HepG2 (cell line): Measurements from ENCODE around the gene SERPINA9. TPM values are rescaled to one million over a fixed set of nuclear protein-coding genes. Genes with fewer than 3 reads are reported as not detected.

ENCODE experiments used
- DPF2 ChIP-seq: sonication (generic); formaldehyde crosslinking; IDR thresholded peaks from 2 replicates; pipeline ENCODE4 v1.4.0; 2020; ENCODE audit warnings: mild to moderate bottlenecking, low read depth, missing genetic modification reagents, borderline replicate concordance
- DR1 ChIP-seq: sonication (generic); formaldehyde crosslinking; IDR thresholded peaks from 2 replicates; pipeline ENCODE4 v1.8.0; 2021; ENCODE audit warnings: mild to moderate bottlenecking, missing genetic modification reagents, inconsistent platforms
- EP300 ChIP-seq, 3 experiments: sonication (generic) in 1 of 3; formaldehyde crosslinking in 1 of 3; IDR thresholded peaks; 2 replicates each; pipeline versions ENCODE4 v1.5.1 to v1.6.1; 2011 to 2020; ENCODE audit warnings: low read depth in 2 of 3, low read length in 2 of 3, borderline replicate concordance in 1 of 3, improper control_type of control experiment in 1 of 3, mild to moderate bottlenecking in 1 of 3, missing genetic modification reagents in 1 of 3, moderate library complexity in 1 of 3
- ETV5 ChIP-seq: IDR thresholded peaks from 2 replicates; pipeline ENCODE4 v1.6.1; 2018; ENCODE audit warnings: missing biosample characterization, missing genetic modification reagents, inconsistent platforms, borderline replicate concordance
- HMG20A ChIP-seq: IDR thresholded peaks from 2 replicates; pipeline ENCODE4 v1.6.1; 2016; ENCODE audit warnings: borderline replicate concordance
- HOXA5 ChIP-seq: sonication (generic); formaldehyde crosslinking; IDR thresholded peaks from 2 replicates; pipeline ENCODE4 v1.4.0; 2020; ENCODE audit warnings: missing genetic modification reagents
- IKZF5 ChIP-seq: IDR thresholded peaks from 2 replicates; pipeline ENCODE4 v1.6.1; 2018; ENCODE audit warnings: missing genetic modification reagents, mild to moderate bottlenecking, missing compliant biosample characterization
- KDM5A ChIP-seq: fragments of 200-600 bp; sonication (generic); IDR thresholded peaks from 2 replicates; pipeline ENCODE4 v1.7.0; 2018; ENCODE audit warnings: antibody characterized with exemption, mild to moderate bottlenecking, low read length, borderline replicate concordance
- MIER3 ChIP-seq: IDR thresholded peaks from 2 replicates; pipeline ENCODE4 v1.6.1; 2016; ENCODE audit warnings: missing compliant biosample characterization, borderline replicate concordance
- NFE2 ChIP-seq: sonication (generic); formaldehyde crosslinking; IDR thresholded peaks from 2 replicates; pipeline ENCODE4 v1.4.0; 2020; ENCODE audit warnings: missing genetic modification reagents
- NFIC ChIP-seq: IDR thresholded peaks from 2 replicates; pipeline ENCODE4 v1.6.1; 2012; ENCODE audit warnings: mild to moderate bottlenecking, low read length, inconsistent platforms
- PPARG ChIP-seq: conservative IDR thresholded peaks from 2 replicates; pipeline ENCODE4 v1.6.1; 2016; ENCODE audit warnings: missing biosample characterization, missing genetic modification reagents
- RFX5 ChIP-seq: IDR thresholded peaks from 2 replicates; pipeline ENCODE4 v1.6.1; 2011; ENCODE audit warnings: low read depth, low read length, improper control_type of control experiment
- SMYD3 ChIP-seq: sonication (generic); formaldehyde crosslinking; IDR thresholded peaks from 2 replicates; pipeline ENCODE4 v1.8.1; 2023; ENCODE audit warnings: mild to moderate bottlenecking, missing genetic modification reagents
- TBX2 ChIP-seq: sonication (generic); formaldehyde crosslinking; IDR thresholded peaks from 2 replicates; pipeline ENCODE4 v1.5.0; 2020; ENCODE audit warnings: missing genetic modification reagents, mild to moderate bottlenecking, borderline replicate concordance
- TMF1 ChIP-seq: sonication (generic); formaldehyde crosslinking; IDR thresholded peaks from 2 replicates; pipeline ENCODE4 v1.8.1; 2022; ENCODE audit warnings: low read depth, missing genetic modification reagents
- ZBTB7A ChIP-seq: sonication (generic); formaldehyde crosslinking; IDR thresholded peaks from 2 replicates; pipeline ENCODE4 v1.8.0; 2022; ENCODE audit warnings: mild to moderate bottlenecking, missing genetic modification reagents
- ZNF10 ChIP-seq: sonication (generic); formaldehyde crosslinking; IDR thresholded peaks from 2 replicates; pipeline ENCODE4 v1.4.0; 2020; ENCODE audit warnings: mild to moderate bottlenecking, low read depth, missing genetic modification reagents, borderline replicate concordance
- ZNF362 ChIP-seq: sonication (generic); formaldehyde crosslinking; IDR thresholded peaks from 2 replicates; pipeline ENCODE4 v1.4.0; 2020; ENCODE audit warnings: missing genetic modification reagents, mild to moderate bottlenecking, borderline replicate concordance
- ZNF614 ChIP-seq: IDR thresholded peaks from 2 replicates; pipeline ENCODE4 v1.6.1; 2018; ENCODE audit warnings: missing biosample characterization, missing genetic modification reagents, inconsistent platforms, borderline replicate concordance
- ZNF775 ChIP-seq: sonication (generic); formaldehyde crosslinking; IDR thresholded peaks from 2 replicates; pipeline ENCODE4 v1.4.0; 2020; ENCODE audit warnings: missing genetic modification reagents, mild to moderate bottlenecking, moderate library complexity, borderline replicate concordance
- ZSCAN21 ChIP-seq: sonication (generic); formaldehyde crosslinking; IDR thresholded peaks from 2 replicates; pipeline ENCODE4 v1.8.0; 2022; ENCODE audit warnings: mild to moderate bottlenecking, missing genetic modification reagents, moderate library complexity, borderline replicate concordance
- polyA plus RNA-seq, 8 experiments: library from polyadenylated mRNA; depleted of rRNA in 3 of 8; stranded (reverse) in 7 of 8; unstranded in 1 of 8; fragments of >200 nt; fragmentation: Illumina TruSeq in 4 of 8; extraction: Trizol in 4 of 8; gene quantifications; 2 replicates each; pipeline versions ENCODE4 v1.2.1 to v1.2.3, GENCODE V29; 2011 to 2016; ENCODE audit warnings: low read depth in 4 of 8, missing spikeins in 1 of 8, mixed read lengths in 1 of 8; ENCODE audit not compliant: insufficient read depth in 1 of 8
- total RNA-seq, 5 experiments: library from RNA; depleted of rRNA; stranded (reverse); fragments of >200 nt; fragmentation: Illumina TruSeq; extraction: Trizol; gene quantifications; 2 replicates each; pipeline ENCODE4 v1.2.3, GENCODE V29; 2016; ENCODE audit warnings: low read depth in 1 of 5
- TF ChIP-seq, protein P1 (sequence below): sonication (generic); formaldehyde crosslinking; IDR thresholded peaks from 2 replicates; pipeline ENCODE4 v1.5.1; 2020; ENCODE audit warnings: missing genetic modification reagents, mild to moderate bottlenecking, borderline replicate concordance

Gene SERPINA9
- total and polyA plus RNA-seq, 2 of the 13 experiments (the other 11 are each of a cell fraction or from before 2014, with no cell fraction given): 0.21 TPM; not detected in 1

- TF ChIP-seq ETV5 (CRISPR knock-in tag): peak; percentile 40; the same call in 1 of the 2 replicates
- TF ChIP-seq, protein P1, sequence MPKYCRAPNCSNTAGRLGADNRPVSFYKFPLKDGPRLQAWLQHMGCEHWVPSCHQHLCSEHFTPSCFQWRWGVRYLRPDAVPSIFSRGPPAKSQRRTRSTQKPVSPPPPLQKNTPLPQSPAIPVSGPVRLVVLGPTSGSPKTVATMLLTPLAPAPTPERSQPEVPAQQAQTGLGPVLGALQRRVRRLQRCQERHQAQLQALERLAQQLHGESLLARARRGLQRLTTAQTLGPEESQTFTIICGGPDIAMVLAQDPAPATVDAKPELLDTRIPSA (CRISPR knock-in tag): no peak
- no peak for TF ChIP-seq TMF1 (CRISPR knock-in tag)
- TF ChIP-seq HMG20A (CRISPR knock-in tag): peak; percentile 73; the same call in 1 of the 2 replicates
- no peak for TF ChIP-seq ZBTB7A
- TF ChIP-seq RFX5: no peak
- peak; percentile 46; the same call in 1 of the 2 replicates for TF ChIP-seq MIER3 (CRISPR knock-in tag)
- peak in 1 of 2 experiments; percentile 90; a peak in 2 of 4 replicates for TF ChIP-seq EP300 (IDR thresholded peaks at IDR 0.05; ENCODE audit: low read depth in 2 of 2, low read length in 2 of 2)
- 0 out of 2 replicates have a peak, but pooled peaks have one; percentile 38 for TF ChIP-seq EP300 (CRISPR knock-in tag; IDR thresholded peaks at IDR 0.05; ENCODE audit: borderline replicate concordance)
- TF ChIP-seq TBX2 (CRISPR knock-in tag): peak; percentile 75
- peak; percentile 61; the same call in 1 of the 2 replicates for TF ChIP-seq PPARG (CRISPR knock-in tag)
- TF ChIP-seq HOXA5 (CRISPR knock-in tag): peak; percentile 43; the same call in 1 of the 2 replicates
- no peak for TF ChIP-seq SMYD3 (CRISPR knock-in tag)
- TF ChIP-seq DR1 (CRISPR knock-in tag): no peak
- TF ChIP-seq DPF2 (CRISPR knock-in tag): peak; percentile 65; the same call in 1 of the 2 replicates
- TF ChIP-seq IKZF5 (CRISPR knock-in tag): peak; percentile 88; the same call in 1 of the 2 replicates
- peak; percentile 61; the same call in 1 of the 2 replicates for TF ChIP-seq ZNF775 (CRISPR knock-in tag)
- TF ChIP-seq NFE2: no peak
- no peak for TF ChIP-seq ZNF362 (CRISPR knock-in tag)
- no peak for TF ChIP-seq ZSCAN21
- TF ChIP-seq NFIC: peak; percentile 79
- no peak for TF ChIP-seq ZNF10 (CRISPR knock-in tag)
- TF ChIP-seq KDM5A: no peak
- peak; percentile 72; the same call in 1 of the 2 replicates for TF ChIP-seq ZNF614 (CRISPR knock-in tag)
Observed at GRCh38 chr14:94462763-94463572, 13.0 kb downstream of the SERPINA9 start (continued).
